Prostate gland (tissue), 2 donors: Measurements from ENCODE around the gene RYR3.

Source experiments
- POLR2A ChIP-seq: fragments of 450-650 bp; IDR thresholded peaks from one replicate; pipeline ENCODE4 v1.6.1; 2016; ENCODE audit warnings: antibody characterized with exemption, mild to moderate bottlenecking
- TF ChIP-seq, protein P1 (sequence below), 4 experiments: fragments of 200-600 bp in 2 of 4; fragments of 450-650 bp in 2 of 4; sonication (generic) in 2 of 4; IDR thresholded peaks; 1 replicate in 3 of 4; 2 replicates in 1 of 4; pipeline ENCODE4 v1.5.1; 2016 to 2019; ENCODE audit warnings: antibody characterized with exemption in 4 of 4, mild to moderate bottlenecking in 2 of 4, moderate library complexity in 2 of 4

GRCh38 chr15:33440900-33441299 is 130.1 kb downstream of the RYR3 start:
- TF ChIP-seq, protein P1, sequence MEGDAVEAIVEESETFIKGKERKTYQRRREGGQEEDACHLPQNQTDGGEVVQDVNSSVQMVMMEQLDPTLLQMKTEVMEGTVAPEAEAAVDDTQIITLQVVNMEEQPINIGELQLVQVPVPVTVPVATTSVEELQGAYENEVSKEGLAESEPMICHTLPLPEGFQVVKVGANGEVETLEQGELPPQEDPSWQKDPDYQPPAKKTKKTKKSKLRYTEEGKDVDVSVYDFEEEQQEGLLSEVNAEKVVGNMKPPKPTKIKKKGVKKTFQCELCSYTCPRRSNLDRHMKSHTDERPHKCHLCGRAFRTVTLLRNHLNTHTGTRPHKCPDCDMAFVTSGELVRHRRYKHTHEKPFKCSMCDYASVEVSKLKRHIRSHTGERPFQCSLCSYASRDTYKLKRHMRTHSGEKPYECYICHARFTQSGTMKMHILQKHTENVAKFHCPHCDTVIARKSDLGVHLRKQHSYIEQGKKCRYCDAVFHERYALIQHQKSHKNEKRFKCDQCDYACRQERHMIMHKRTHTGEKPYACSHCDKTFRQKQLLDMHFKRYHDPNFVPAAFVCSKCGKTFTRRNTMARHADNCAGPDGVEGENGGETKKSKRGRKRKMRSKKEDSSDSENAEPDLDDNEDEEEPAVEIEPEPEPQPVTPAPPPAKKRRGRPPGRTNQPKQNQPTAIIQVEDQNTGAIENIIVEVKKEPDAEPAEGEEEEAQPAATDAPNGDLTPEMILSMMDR (IDR thresholded peaks at IDR 0.05): no peak
- TF ChIP-seq POLR2A: no peak
